Kidney (tissue), 14 donors: ENCODE measurements around the gene WDR73. TPM values are rescaled to one million over a fixed set of nuclear protein-coding genes. Genes with fewer than 3 reads are reported as not detected.
"Not testable (repeated sequence)": the region's sequence is repeated elsewhere in the genome, so short reads cannot be mapped to it uniquely, and the experiment has no call there.

Source experiments
- DNase-seq, 5 donors: peaks; one replicate each; pipeline ENCODE4 v3.0.0-alpha.2; 2013 to 2020
- FAIRE-seq: peaks from 2 replicates; lab custom pipeline; 2012; peaks lifted over from hg19 to GRCh38; lab: Jason Lieb, UNC
- H3K27ac ChIP-seq, 2 donors: one replicate each; pipeline ENCODE4 v1.7.0; 2013; ENCODE audit warnings: low read depth in 2 of 2, low read length in 2 of 2, inconsistent platforms in 1 of 2
- H3K27me3 ChIP-seq: one replicate; pipeline ENCODE4 v1.7.1; 2013; ENCODE audit warnings: low read length, inconsistent platforms; ENCODE audit not compliant: control insufficient read depth, insufficient read depth
- H3K36me3 ChIP-seq, 3 donors: one replicate each; pipeline versions ENCODE4 v1.7.0 to v1.7.1; 2013; ENCODE audit warnings: low read length in 3 of 3, control low read depth in 1 of 3, inconsistent platforms in 1 of 3; ENCODE audit not compliant: insufficient read depth in 3 of 3, control insufficient read depth in 2 of 3
- H3K4me1 ChIP-seq, 3 donors: one replicate each; pipeline versions ENCODE4 v1.7.0 to v1.7.1; 2013; ENCODE audit warnings: low read length in 3 of 3, inconsistent platforms in 1 of 3, low read depth in 1 of 3; ENCODE audit not compliant: control insufficient read depth in 2 of 3, insufficient read depth in 2 of 3
- H3K4me3 ChIP-seq, 3 donors: one replicate each; pipeline versions ENCODE4 v1.7.0 to v1.8.1; 2013; ENCODE audit warnings: low read length in 3 of 3, control low read depth in 1 of 3, inconsistent platforms in 1 of 3
- H3K9ac ChIP-seq, 3 donors: one replicate each; pipeline versions ENCODE4 v1.7.0 to v1.7.1; 2013; ENCODE audit warnings: low read length in 3 of 3, control low read depth in 1 of 3, inconsistent platforms in 1 of 3
- H3K9me3 ChIP-seq, 3 donors: one replicate each; pipeline versions ENCODE4 v1.7.0 to v1.7.1; 2013; ENCODE audit warnings: low read length in 3 of 3, control low read depth in 1 of 3, inconsistent platforms in 1 of 3; ENCODE audit not compliant: control insufficient read depth in 2 of 3, insufficient read depth in 1 of 3
- CTCF ChIP-seq: IDR thresholded peaks from 3 replicates; pipeline ENCODE4 v1.5.1; 2012; ENCODE audit warnings: mild to moderate bottlenecking, moderate library complexity, borderline replicate concordance; ENCODE audit not compliant: insufficient read depth; ENCODE audit errors: extremely low read depth
- intact Hi-C: fragments of 100-400 bp; cut with DNase I; formaldehyde crosslinking; loops from one replicate; pipeline ENCODE4 v1.11.1; 2022
- polyA plus RNA-seq: library from polyadenylated mRNA; stranded (reverse); fragments of 350-450 nt; fragmentation: Illumina TruSeq; extraction: RNeasy Lipid Tissue Mini Kit (QIAGEN cat#74804); gene quantifications from one replicate; pipeline ENCODE4 v1.2.3, GENCODE V29; 2014; ENCODE audit warnings: low read depth, low replicate concordance; ENCODE audit not compliant: insufficient read depth
- total RNA-seq: library from RNA; stranded (reverse); fragmentation: NEBNext Ultra II Directional; extraction: Animal tissue kit (Norgen Biotek cat#: 25700); gene quantifications from one replicate; pipeline ENCODE4 v1.2.1, GENCODE V29; 2021
- donor health status: control.
- donor health status: control.
- donor health status: control.
- donor health status: control.
- donor health status: control.
- donor health status: DM: yes; HTN: yes; CAD: no.
- donor health status: Normal renal cell carcinoma (clear cell type).

WDR73 gene
- total and polyA plus RNA-seq, 2 donors from 2014 or later, result 26.2 to 39.2 TPM

- DNase-seq (no peak), FAIRE-seq (no peak)
- Histone ChIP-seq H3K9me3 (no peaks in the 10 kb centered on the region), H3K4me3 (no peak overlapping the region), H3K4me1 (no peaks in the 10 kb centered on the region), H3K9ac (no peak overlapping the region), H3K36me3 (peaks cover 3 to 62% (median 46%) of the 10 kb centered on the region in 3 donors), H3K27ac (no peak overlapping the region), H3K27me3 (no peaks in the 10 kb centered on the region)
- TF ChIP-seq CTCF, result no peak
- intact Hi-C loops, result no loop called here
These were observed 8.1 kb downstream of the WDR73 start for GRCh38 chr15:84645997-84646396.

- H3K4me1 ChIP-seq, result no peaks in the 10 kb centered on the region
- H3K4me3 ChIP-seq, result no peak overlapping the region
- peaks cover 5 to 66% (median 49%) of the 10 kb centered on the region in 3 donors for H3K36me3 ChIP-seq
- intact Hi-C loops, result no loop called here
- no peaks in the 10 kb centered on the region for H3K27me3 ChIP-seq
- no peak for DNase-seq
- H3K27ac ChIP-seq, result no peak overlapping the region
- H3K9ac ChIP-seq, result no peak overlapping the region
- no peak for FAIRE-seq
- H3K9me3 ChIP-seq, result no peaks in the 10 kb centered on the region
- no peak for TF ChIP-seq CTCF
These were observed 8.6 kb downstream of the WDR73 start for GRCh38 chr15:84645496-84645895.

- Histone ChIP-seq H3K9me3 (no peaks in the 10 kb centered on the region), H3K27me3 (no peaks in the 10 kb centered on the region), H3K36me3 (peaks cover 8 to 71% (median 54%) of the 10 kb centered on the region in 3 donors), H3K9ac (no peak overlapping the region), H3K4me1 (no peaks in the 10 kb centered on the region), H3K27ac (no peak overlapping the region), H3K4me3 (no peak overlapping the region)
- DNase-seq (no peak), FAIRE-seq (no peak)
- intact Hi-C loops, result no loop called here
- no peak for TF ChIP-seq CTCF
These were observed 10.2 kb downstream of the WDR73 start for GRCh38 chr15:84643838-84644237.

GRCh38 chr15:84642640-84643039 is 11.4 kb downstream of the WDR73 start:
- H3K9me3 ChIP-seq, intact Hi-C loops: not testable (repeated sequence)

GRCh38 chr15:84641871-84642270 is 12.2 kb downstream of the WDR73 start:
- FAIRE-seq, H3K9me3 ChIP-seq, H3K9ac ChIP-seq, H3K4me3 ChIP-seq, H3K4me1 ChIP-seq, DNase-seq, H3K27ac ChIP-seq, intact Hi-C loops, H3K27me3 ChIP-seq: not testable (repeated sequence)
- H3K36me3 ChIP-seq, result peaks cover 5 to 63% (median 38%) of the 10 kb centered on the region in 3 donors

More at GRCh38 chr15:84642640-84643039, 11.4 kb downstream of the WDR73 start:
- H3K4me3 ChIP-seq, H3K4me1 ChIP-seq, H3K27me3 ChIP-seq, FAIRE-seq, DNase-seq, H3K9ac ChIP-seq, H3K27ac ChIP-seq: not testable (repeated sequence)
- peaks cover 5 to 69% (median 42%) of the 10 kb centered on the region in 3 donors for H3K36me3 ChIP-seq
